Adrenal gland (tissue), 5 donors: Measurements from ENCODE around the gene RLIM.

Experiments
- CTCF ChIP-seq, 6 experiments: fragments of 450-650 bp in 4 of 6; fragments of 200-600 bp in 2 of 6; sonication (generic) in 1 of 6; IDR thresholded peaks; 1 replicate in 5 of 6; 2 replicates in 1 of 6; pipeline versions ENCODE4 v1.5.1 to v1.8.0; 2016 to 2021; ENCODE audit warnings: antibody characterized with exemption in 6 of 6, mild to moderate bottlenecking in 2 of 6, moderate library complexity in 1 of 6
- POLR2A ChIP-seq, 2 donors: fragments of 450-650 bp; IDR thresholded peaks; one replicate each; pipeline ENCODE4 v1.6.1; 2017; ENCODE audit warnings: antibody characterized with exemption in 2 of 2, mild to moderate bottlenecking in 2 of 2, moderate library complexity in 1 of 2
- donor health status: DM: no; HTN: no; CAD: no.

GRCh38 chrX:74606342-74606741 is 8.1 kb downstream of the RLIM start:
- no peak for TF ChIP-seq POLR2A (IDR thresholded peaks at IDR 0.05)
- no peak for TF ChIP-seq CTCF (IDR thresholded peaks at IDR 0.05)
